PC-3 (cell line): Measurements from ENCODE around the gene IL10RB. TPM values are rescaled to one million over a fixed set of nuclear protein-coding genes. Genes with fewer than 3 reads are reported as not detected.

Experiments used
- ATAC-seq: fragments of 200-7000 bp; cut with Tn5 transposase; 2 replicates; pipeline ENCODE4 v1.9.1; 2020; ENCODE audit warnings: mild to moderate bottlenecking, moderate library complexity
- BruUV-seq: library from RNA; stranded (reverse); fragments of 400-500 nt; replicated peaks from 2 replicates; lab custom pipeline; 2021; lab: Mats Ljungman, UMichigan
- CTCF ChIA-PET: fragments of 300-600 bp; sonication (Branson Sonifier 250); formaldehyde crosslinking; loops from one replicate; lab custom pipeline; 2022; ENCODE audit warnings: antibody characterized with exemption; lab: Charles Lee
- POLR2A ChIA-PET: fragments of 300-600 bp; sonication (Branson Sonifier 250); formaldehyde crosslinking; loops from one replicate; lab custom pipeline; 2022; ENCODE audit warnings: antibody characterized with exemption; ENCODE audit not compliant: unreplicated experiment; lab: Charles Lee
- DNase-seq: peaks from one replicate; pipeline ENCODE4 v3.0.0-alpha.2; 2015
- H2AFZ ChIP-seq: fragments of 300-600 bp; sonication (generic); 2 replicates; pipeline ENCODE4 v1.6.0; 2016; ENCODE audit warnings: antibody characterized with exemption, low read length
- H3F3A ChIP-seq: fragments of 300-600 bp; sonication (generic); one replicate; pipeline ENCODE4 v1.6.0; 2017; ENCODE audit warnings: antibody characterized with exemption, low read length, control low read depth, mild to moderate bottlenecking; ENCODE audit not compliant: unreplicated experiment
- H3K27ac ChIP-seq: fragments of 300-600 bp; sonication (generic); 2 replicates; pipeline ENCODE4 v1.5.1; 2016; ENCODE audit warnings: mild to moderate bottlenecking, low read length
- H3K27me3 ChIP-seq: fragments of 300-600 bp; sonication (generic); 2 replicates; pipeline ENCODE4 v1.6.1; 2016; ENCODE audit warnings: low read length, mixed read lengths
- H3K36me3 ChIP-seq: fragments of 300-600 bp; sonication (generic); 2 replicates; pipeline ENCODE4 v1.6.1; 2016; ENCODE audit warnings: low read depth, mixed run types, low read length, mixed read lengths
- H3K4me1 ChIP-seq: fragments of 300-600 bp; sonication (generic); 2 replicates; pipeline ENCODE4 v1.5.1; 2016; ENCODE audit warnings: low read length; ENCODE audit not compliant: insufficient read depth
- H3K4me2 ChIP-seq: fragments of 300-600 bp; sonication (generic); 2 replicates; pipeline ENCODE4 v1.6.0; 2016; ENCODE audit warnings: low read length
- H3K4me3 ChIP-seq: fragments of 300-600 bp; sonication (generic); 2 replicates; pipeline ENCODE4 v1.5.1; 2016; ENCODE audit warnings: mild to moderate bottlenecking, low read length, mixed read lengths
- H3K79me2 ChIP-seq: fragments of 300-600 bp; sonication (generic); 2 replicates; pipeline ENCODE4 v1.6.1; 2017; ENCODE audit warnings: low read length, mixed read lengths
- H3K9ac ChIP-seq: fragments of 300-600 bp; sonication (generic); 2 replicates; pipeline ENCODE4 v1.6.0; 2016; ENCODE audit warnings: mild to moderate bottlenecking, low read length
- H3K9me2 ChIP-seq: fragments of 300-600 bp; sonication (generic); replicated peaks from 2 replicates; pipeline ENCODE4 v1.6.1; 2016; ENCODE audit warnings: mixed run types, low read length, mixed read lengths
- H3K9me3 ChIP-seq: fragments of 300-600 bp; sonication (generic); 2 replicates; pipeline ENCODE4 v1.6.1; 2016; ENCODE audit warnings: low read length, mixed read lengths
- H4K20me1 ChIP-seq: fragments of 300-600 bp; sonication (generic); 2 replicates; pipeline ENCODE4 v1.6.1; 2016; ENCODE audit warnings: low read length, mixed read lengths
- CTCF ChIP-seq: fragments of 300-600 bp; sonication (generic); conservative IDR thresholded peaks from 2 replicates; pipeline ENCODE4 v1.5.1; 2017; ENCODE audit warnings: antibody characterized with exemption, low read depth, mild to moderate bottlenecking, low read length
- EZH2 ChIP-seq: fragments of 300-600 bp; sonication (generic); IDR thresholded peaks from one replicate; pipeline ENCODE4 v1.6.1; 2017; ENCODE audit warnings: antibody characterized with exemption, mild to moderate bottlenecking, low read length; ENCODE audit not compliant: unreplicated experiment
- EZH2phosphoT487 ChIP-seq: fragments of 300-600 bp; sonication (generic); IDR thresholded peaks from 2 replicates; pipeline ENCODE4 v1.6.1; 2018; ENCODE audit warnings: mild to moderate bottlenecking, antibody characterized with exemption, low read length, borderline replicate concordance
- intact Hi-C: fragments of 100-400 bp; cut with micrococcal nuclease; formaldehyde crosslinking; loops from 2 replicates; pipeline ENCODE4 v1.9.0; 2023
- total RNA-seq: library from RNA; depleted of rRNA; stranded (reverse); fragments of >200 nt; gene quantifications from 2 replicates; pipeline ENCODE4 v1.2.3, GENCODE V29; 2014

Gene IL10RB
- total RNA-seq, 1 experiment from 2014 or later, result 26.8 TPM

- Histone ChIP-seq H3K9me3 (no peaks in the 10 kb centered on the region), H3K4me2 (peak within 1 kb of the TSS; percentile 95), H4K20me1 (0 out of 2 replicates have a peak, but pooled peaks cover 10% of the 10 kb centered on the region), H3K27ac (peak within 1 kb of the TSS; percentile 12), H3K9me2 (no peaks in the 10 kb centered on the region), H3K27me3 (no peaks in the 10 kb centered on the region), H3K4me3 (peak within 1 kb of the TSS; percentile 88), H3F3A (no peaks in the 10 kb centered on the region), H2AFZ (peak within 1 kb of the TSS; percentile 95), H3K4me1 (peaks cover 20% of the 10 kb centered on the region), H3K36me3 (no peaks in the 10 kb centered on the region), H3K9ac (peak within 1 kb of the TSS; percentile 87), H3K79me2 (peaks cover 21% of the 10 kb centered on the region)
- no TSS peak for BruUV-seq
- ChIA-PET POLR2A (interaction anchor here (0.6 kb wide), 3 partner anchors 11 to 502 kb away, joined by 3 to 4 read pairs (median 3); no protein-coding TSS in a partner anchor), CTCF (interaction anchor here (0.6 kb wide), 1 partner anchor 478 kb away, joined by 3 read pairs; no protein-coding TSS in a partner anchor)
- peak; percentile 67 for DNase-seq
- TF ChIP-seq EZH2 (no peak), EZH2phosphoT487 (no peak), CTCF (no peak)
- ATAC-seq, result peak; percentile 91
- intact Hi-C loops, result loop anchor here (1.0 kb wide), 1 partner anchor 31 kb away; no protein-coding TSS in a partner anchor
Observed at GRCh38 chr21:33229784-33230544, 36.2 kb upstream of the IL10RB start, which contains the start of gene IFNAR2. TSS of gene IFNAR2 (plus strand) at chr21:33229938. CDS start at chr21:33241923, 11,985 bp downstream.

DNA sequence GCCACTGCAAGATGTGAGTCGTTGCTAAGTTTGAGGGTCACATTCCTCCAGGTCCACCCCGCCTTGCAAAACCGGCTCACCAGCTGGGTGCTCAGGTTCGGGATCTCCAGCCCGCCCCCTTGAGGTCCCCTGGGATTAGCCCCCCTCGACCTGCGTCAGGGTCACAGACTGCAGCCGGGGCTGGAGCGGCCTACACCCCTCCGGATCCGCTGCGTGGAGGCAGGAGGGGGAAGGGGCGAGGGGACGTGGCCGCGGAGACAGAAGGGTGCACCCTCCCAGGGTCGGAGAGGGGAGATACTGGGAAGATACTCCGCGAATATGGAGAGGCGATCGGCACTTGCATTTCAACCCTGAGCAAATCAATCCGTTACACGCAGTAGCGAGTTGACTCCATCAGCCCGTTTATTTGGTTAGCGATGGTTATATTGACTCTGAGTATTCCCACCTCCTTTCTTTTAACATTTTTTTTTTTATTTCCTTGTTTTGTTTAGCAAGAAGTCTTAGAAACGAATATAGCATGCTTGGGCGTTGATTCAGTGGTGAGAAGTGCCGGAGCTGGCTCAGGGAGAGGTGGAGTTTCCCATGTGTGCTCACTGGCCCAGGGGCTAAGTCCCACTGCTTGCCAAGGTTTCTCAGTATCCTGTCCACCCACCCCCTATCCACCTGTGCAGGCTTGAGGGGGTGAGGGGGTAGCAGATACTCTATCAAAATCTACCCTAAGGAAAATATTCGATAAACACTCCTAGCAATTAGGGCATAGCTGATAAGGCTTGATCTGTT lies 35.4 kb upstream of the IL10RB start:
- DNase-seq (peak; percentile 63), ATAC-seq (peak; percentile 38)
- H3K27ac ChIP-seq, result peak overlapping the region; percentile 12
- peak overlapping the region; percentile 87 for H3K9ac ChIP-seq
- H3K4me1 ChIP-seq, result peaks cover 20% of the 10 kb centered on the region
- TSS peak; percentile 28 for BruUV-seq
- TF ChIP-seq EZH2, result no peak
- TF ChIP-seq CTCF, result peak; percentile 21; the same call in 1 of the 2 replicates
- 0 out of 2 replicates have a peak, but pooled peaks cover 10% of the 10 kb centered on the region for H4K20me1 ChIP-seq
- no peaks in the 10 kb centered on the region for H3K27me3 ChIP-seq
- H3F3A ChIP-seq, result no peaks in the 10 kb centered on the region
- H3K4me2 ChIP-seq, result peak overlapping the region; percentile 95
- intact Hi-C loops, result no loop called here
- H2AFZ ChIP-seq, result peak overlapping the region; percentile 88
- H3K9me2 ChIP-seq, result no peaks in the 10 kb centered on the region
- CTCF ChIA-PET, result no interaction called here
- peak overlapping the region; percentile 88 for H3K4me3 ChIP-seq
- POLR2A ChIA-PET, result interaction anchor here (0.5 to 0.7 kb wide), 3 partner anchors 10 to 597 kb away, joined by 3 to 8 read pairs (median 4); no protein-coding TSS in a partner anchor
- no peaks in the 10 kb centered on the region for H3K9me3 ChIP-seq
- no peaks in the 10 kb centered on the region for H3K36me3 ChIP-seq
- peaks cover 21% of the 10 kb centered on the region for H3K79me2 ChIP-seq
